Measurements from ENCODE around the gene MTCL1. TPM values are rescaled to one million over a fixed set of nuclear protein-coding genes. Genes with fewer than 3 reads are reported as not detected.

The MTCL1 gene
- polyA plus RNA-seq, 3 donors, result not detected

GRCh38 chr18:8785261-8785660 is 79.9 kb downstream of the MTCL1 start:
- TF ChIP-seq CTCF (IDR thresholded peaks at IDR 0.05), result no peak
- Mint-ChIP-seq H3K36me3 (no peaks in the 10 kb centered on the region), H3K27ac (no peak overlapping the region), H3K9me3 (peaks cover 0 to 7% (median 3%) of the 10 kb centered on the region in 7 donors), H3K4me1 (peaks cover 10% of the 10 kb centered on the region), H3K4me3 (no peak overlapping the region), H3K27me3 (ENCODE audit: low read depth in 3 of 3) (peaks cover 0 to 5% (median under 1%) of the 10 kb centered on the region in 3 donors)
- Histone ChIP-seq H3K27ac (ENCODE audit: low read depth in 1 of 2, low read length in 2 of 2) (no peak overlapping the region), H4K20me1 (ENCODE audit: insufficient read depth, low read length) (no peaks in the 10 kb centered on the region), H3K9ac (ENCODE audit: insufficient read depth, low read length, poor library complexity, severe bottlenecking) (no peak overlapping the region), H2AFZ (ENCODE audit: insufficient read depth, low read depth, low read length, poor library complexity, severe bottlenecking) (no peak overlapping the region), H3K4me2 (replicated peaks; ENCODE audit: extremely low read depth, low read length, poor library complexity, severe bottlenecking) (no peak overlapping the region), H3K27me3 (ENCODE audit: control insufficient read depth in 2 of 2, insufficient read depth in 2 of 2, low read length in 2 of 2) (no peaks in the 10 kb centered on the region), H3K4me1 (ENCODE audit: control insufficient read depth in 1 of 2, insufficient read depth in 2 of 2, low read length in 2 of 2) (no peaks in the 10 kb centered on the region), H3K4me3 (replicated peaks in 1 of 3; ENCODE audit: low read depth in 2 of 3, low read length in 3 of 3) (no peak overlapping the region), H3K36me3 (replicated peaks in 1 of 2; ENCODE audit: control insufficient read depth in 1 of 2, insufficient read depth in 2 of 2, low read length in 2 of 2) (no peaks in the 10 kb centered on the region), H3K9me3 (replicated peaks in 1 of 2; ENCODE audit: control insufficient read depth in 1 of 2, insufficient read depth in 1 of 2, low read length in 2 of 2) (no peaks in the 10 kb centered on the region), H3K79me2 (ENCODE audit: insufficient read depth, low read length) (no peaks in the 10 kb centered on the region)
- intact Hi-C loops (cut with micrococcal nuclease), result no loop called here
- no peak for DNase-seq
- WGBS (ENCODE audit: insufficient coverage), result 95% methylated on average over 21 of the region's 24 CpGs

- Mint-ChIP-seq H3K27ac (peak overlapping the region in 5 of 7 donors; percentile 1 to 79 (median 43)), H3K27me3 (ENCODE audit: low read depth in 3 of 3) (peaks cover 0 to 5% (median 2%) of the 10 kb centered on the region in 3 donors), H3K9me3 (peaks cover 0 to 7% (median 3%) of the 10 kb centered on the region in 7 donors), H3K4me1 (peaks cover 10% of the 10 kb centered on the region), H3K36me3 (no peaks in the 10 kb centered on the region), H3K4me3 (peak overlapping the region; percentile 74 to 88)
- 84% methylated on average over 13 of the region's 30 CpGs for WGBS (ENCODE audit: insufficient coverage)
- H3K4me2 ChIP-seq (replicated peaks; ENCODE audit: extremely low read depth, low read length, poor library complexity, severe bottlenecking), result peak overlapping the region; percentile 45
- TF ChIP-seq CTCF (IDR thresholded peaks at IDR 0.05), result no peak
- H4K20me1 ChIP-seq (ENCODE audit: insufficient read depth, low read length), result no peaks in the 10 kb centered on the region
- peak overlapping the region in 1 of 3 experiments; percentile 58 for H3K4me3 ChIP-seq (replicated peaks in 1 of 3; ENCODE audit: low read depth in 2 of 3, low read length in 3 of 3)
- H3K79me2 ChIP-seq (ENCODE audit: insufficient read depth, low read length), result no peaks in the 10 kb centered on the region
- no peaks in the 10 kb centered on the region for H3K9me3 ChIP-seq (replicated peaks in 1 of 2; ENCODE audit: control insufficient read depth in 1 of 2, insufficient read depth in 1 of 2, low read length in 2 of 2)
- no peak for DNase-seq
- H3K9ac ChIP-seq (ENCODE audit: insufficient read depth, low read length, poor library complexity, severe bottlenecking), result peak overlapping the region; percentile 65
- no peaks in the 10 kb centered on the region for H3K4me1 ChIP-seq (ENCODE audit: control insufficient read depth in 1 of 2, insufficient read depth in 2 of 2, low read length in 2 of 2)
- peak overlapping the region; percentile 53 for H2AFZ ChIP-seq (ENCODE audit: insufficient read depth, low read depth, low read length, poor library complexity, severe bottlenecking)
- intact Hi-C loops (cut with micrococcal nuclease), result no loop called here
- H3K27ac ChIP-seq (ENCODE audit: low read depth in 1 of 2, low read length in 2 of 2), result no peak overlapping the region
- no peaks in the 10 kb centered on the region for H3K27me3 ChIP-seq (ENCODE audit: control insufficient read depth in 2 of 2, insufficient read depth in 2 of 2, low read length in 2 of 2)
- no peaks in the 10 kb centered on the region for H3K36me3 ChIP-seq (replicated peaks in 1 of 2; ENCODE audit: control insufficient read depth in 1 of 2, insufficient read depth in 2 of 2, low read length in 2 of 2)
Measured at GRCh38 chr18:8785855-8786482, 80.6 kb downstream of the MTCL1 start.
